ENCODE results near the gene B4GALT5.

GRCh38 chr20:49636447-49636846, 77.2 kb downstream of the B4GALT5 start:
- no peak for TF ChIP-seq CTCF (IDR thresholded peaks at IDR 0.05; ENCODE audit: insufficient read depth, low read length)
- TF ChIP-seq POLR2AphosphoS5 (IDR thresholded peaks at IDR 0.05; ENCODE audit: low read depth) = no peak
- TF ChIP-seq REST (IDR thresholded peaks at IDR 0.05; ENCODE audit: insufficient replicate concordance, low read depth) = no peak
- TF ChIP-seq SPI1 (IDR thresholded peaks at IDR 0.05; ENCODE audit: borderline replicate concordance, low read depth) = peak; percentile 92
- TF ChIP-seq GABPA (IDR thresholded peaks at IDR 0.05; ENCODE audit: low read depth) = no peak
